Subcutaneous abdominal adipose tissue (tissue), 5 donors: Measurements from ENCODE around the gene PLAU.
"Not testable (repeated sequence)": the region's sequence is repeated elsewhere in the genome, so short reads cannot be mapped to it uniquely, and the experiment has no call there.

Experiments used
- H3K27ac ChIP-seq: one replicate; pipeline ENCODE4 v1.7.0; 2013; ENCODE audit warnings: low read depth, mild to moderate bottlenecking, inconsistent platforms, low read length, moderate library complexity
- H3K27me3 ChIP-seq, 5 donors: one replicate each; pipeline ENCODE4 v1.7.0; 2013; ENCODE audit warnings: low read length in 5 of 5, inconsistent platforms in 1 of 5; ENCODE audit not compliant: control insufficient read depth in 5 of 5, insufficient read depth in 4 of 5
- H3K36me3 ChIP-seq, 5 donors: one replicate each; pipeline ENCODE4 v1.7.0; 2013; ENCODE audit warnings: low read length in 5 of 5; ENCODE audit not compliant: control insufficient read depth in 5 of 5, insufficient read depth in 5 of 5
- H3K4me1 ChIP-seq, 5 donors: one replicate each; pipeline ENCODE4 v1.7.0; 2013; ENCODE audit warnings: low read length in 5 of 5, mild to moderate bottlenecking in 3 of 5, moderate library complexity in 1 of 5; ENCODE audit not compliant: control insufficient read depth in 5 of 5, insufficient read depth in 5 of 5
- H3K4me3 ChIP-seq, 5 donors: one replicate each; pipeline ENCODE4 v1.7.0; 2013; ENCODE audit warnings: low read length in 5 of 5, low read depth in 1 of 5
- H3K9ac ChIP-seq, 5 donors: one replicate each; pipeline ENCODE4 v1.7.0; 2013; ENCODE audit warnings: low read length in 5 of 5, mild to moderate bottlenecking in 4 of 5, moderate library complexity in 3 of 5
- H3K9me3 ChIP-seq, 5 donors: one replicate each; pipeline ENCODE4 v1.7.0; 2013; ENCODE audit warnings: low read length in 5 of 5; ENCODE audit not compliant: control insufficient read depth in 5 of 5
- donor health status: healthy.
- donor health status: healthy.
- donor health status: healthy.
- donor health status: healthy.
- donor health status: healthy.

PLAU gene

DNA sequence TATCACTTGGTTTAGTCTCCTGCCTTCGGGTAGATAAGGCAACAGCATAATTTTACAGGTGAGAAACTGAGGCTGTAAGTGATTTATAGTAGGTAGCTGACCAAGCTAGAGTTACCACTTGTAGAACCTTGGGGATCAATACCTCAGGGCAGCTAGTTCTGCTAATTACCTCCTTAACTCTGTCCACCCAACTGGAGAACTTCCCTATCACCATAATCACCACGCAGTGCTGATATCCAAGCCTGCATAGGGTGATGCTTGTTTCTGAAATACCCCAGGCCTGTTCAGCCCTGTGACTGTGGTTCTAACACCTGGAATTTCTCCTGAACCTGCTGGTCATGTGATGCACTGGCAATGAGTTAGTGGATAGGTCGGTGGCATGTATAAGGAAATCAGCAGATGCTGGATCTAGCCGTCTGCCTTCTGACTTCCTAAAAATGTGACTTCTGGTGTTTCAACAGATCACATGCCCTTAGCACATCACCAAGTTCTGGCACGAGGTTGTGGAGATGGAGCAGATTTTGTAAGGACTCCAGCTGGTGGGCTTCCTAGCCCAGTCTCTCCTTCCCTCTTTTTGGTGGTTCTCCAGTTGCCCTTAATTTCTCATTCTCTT, 15.3 kb downstream of the PLAU start:
- Histone ChIP-seq H3K36me3 (no peaks in the 10 kb centered on the region), H3K4me1 (peaks cover 0 to 7% (median 0%) of the 10 kb centered on the region in 5 donors), H3K27ac (no peak overlapping the region), H3K4me3 (no peak overlapping the region), H3K9me3 (no peaks in the 10 kb centered on the region), H3K9ac (no peak overlapping the region), H3K27me3 (no peaks in the 10 kb centered on the region)

DNA sequence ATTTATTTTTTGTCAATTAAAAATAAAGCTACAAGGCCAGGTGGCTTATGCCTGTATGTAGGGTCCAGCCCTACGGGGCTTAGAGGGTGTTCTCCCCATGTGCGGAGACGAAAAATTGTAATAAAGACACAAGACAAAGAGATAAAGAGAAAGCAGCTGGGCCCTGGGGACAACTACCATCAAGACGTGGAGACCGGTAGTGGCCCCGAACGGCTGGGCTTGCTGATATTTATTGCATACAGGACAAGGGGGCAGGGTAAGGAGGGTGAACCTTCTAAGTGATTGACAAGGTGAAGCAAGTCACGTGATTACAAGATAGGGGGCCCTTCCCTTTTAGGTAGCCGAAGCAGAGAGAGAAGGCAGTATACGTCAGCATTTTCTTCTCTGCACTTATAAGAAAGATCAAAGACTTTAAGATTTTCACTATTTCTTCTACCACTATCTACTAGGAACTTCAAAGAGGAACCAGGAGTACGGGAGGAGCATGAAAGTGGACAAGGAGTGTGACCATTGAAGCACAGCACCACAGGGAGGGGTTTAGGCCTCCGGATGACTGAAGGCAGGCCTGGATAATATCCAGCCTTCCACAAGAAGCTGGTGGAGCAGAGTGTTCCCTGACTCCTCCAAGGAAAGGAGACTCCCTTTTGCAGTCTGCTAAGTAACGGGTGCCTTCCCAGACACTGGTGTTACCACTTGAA, 19.8 kb downstream of the PLAU start:
- not testable (repeated sequence) for H3K36me3 ChIP-seq, H3K27ac ChIP-seq, H3K9me3 ChIP-seq, H3K9ac ChIP-seq, H3K27me3 ChIP-seq, H3K4me3 ChIP-seq
- peaks cover 0 to 12% (median 0%) of the 10 kb centered on the region in 5 donors for H3K4me1 ChIP-seq

DNA sequence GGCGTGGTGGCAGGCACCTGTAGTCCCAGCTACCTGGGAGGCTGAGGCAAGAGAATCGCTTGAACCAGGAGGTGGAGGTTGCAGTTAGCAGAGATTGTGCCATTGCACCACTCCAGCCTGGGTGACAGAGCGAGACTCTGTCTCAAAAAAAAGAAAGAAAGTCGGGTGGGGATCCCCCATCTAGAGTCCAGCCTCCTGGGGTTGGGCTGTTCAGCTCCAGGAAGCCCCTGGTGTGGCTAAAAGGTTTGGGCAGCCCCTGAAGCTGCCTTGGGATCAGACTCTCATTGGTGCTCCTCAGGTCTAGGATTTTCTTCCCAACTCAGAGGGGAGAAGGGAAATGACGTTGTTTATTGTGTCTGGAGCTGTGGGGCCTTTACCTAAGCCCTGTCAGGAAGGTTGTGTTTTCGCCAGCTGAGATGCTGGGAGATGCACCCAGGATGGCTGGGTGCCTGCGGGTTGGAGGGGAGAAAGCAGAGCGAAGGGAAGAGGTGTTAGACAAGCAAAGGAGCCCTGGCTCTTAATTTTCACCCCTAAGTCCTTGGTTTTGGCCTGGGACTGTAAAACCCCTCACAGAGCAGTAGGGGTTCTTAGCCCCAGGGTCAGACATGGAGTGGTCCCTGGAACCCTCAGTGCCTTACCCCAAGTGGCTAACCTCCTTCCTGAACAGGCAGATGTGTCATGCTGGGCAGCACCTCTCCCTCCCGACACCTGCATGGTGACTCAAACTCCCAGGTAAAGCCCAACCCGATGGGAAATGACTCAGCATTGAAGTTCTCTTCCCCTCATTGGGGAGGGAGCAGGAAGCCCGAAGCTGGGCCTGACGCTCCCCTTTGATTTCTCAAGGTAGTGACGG, 21.1 kb downstream of the PLAU start:
- Histone ChIP-seq H3K4me1 (peaks cover 0 to 24% (median 0%) of the 10 kb centered on the region in 5 donors), H3K36me3 (no peaks in the 10 kb centered on the region), H3K27ac (no peak overlapping the region), H3K9ac (no peak overlapping the region), H3K4me3 (no peak overlapping the region), H3K27me3 (no peaks in the 10 kb centered on the region), H3K9me3 (no peaks in the 10 kb centered on the region)

DNA sequence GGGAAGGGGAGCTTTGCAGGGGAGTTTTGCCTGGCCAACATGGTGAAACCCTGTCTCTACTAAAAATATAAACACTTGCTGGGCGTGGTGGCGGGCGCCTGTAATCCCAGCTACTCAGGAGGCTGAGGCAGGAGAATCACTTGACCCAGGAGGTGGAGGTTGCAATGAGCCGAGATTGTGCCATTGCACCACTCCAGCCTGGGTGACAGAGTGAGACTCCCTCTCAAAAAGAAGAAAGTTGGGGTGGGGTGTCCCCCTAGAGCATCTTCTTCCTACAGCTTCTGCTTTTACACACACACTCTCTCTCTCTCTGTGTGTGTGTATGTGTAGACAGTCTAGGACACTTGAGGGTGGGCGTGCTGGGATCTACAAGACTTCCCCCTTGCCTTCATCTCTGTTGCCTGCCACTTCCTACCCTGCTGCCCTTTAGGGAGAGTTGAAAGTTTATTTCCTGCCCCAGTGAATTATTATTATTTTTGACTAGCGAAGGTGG, 21.7 kb downstream of the PLAU start:
- Histone ChIP-seq H3K27ac (no peak overlapping the region), H3K36me3 (no peaks in the 10 kb centered on the region), H3K27me3 (no peaks in the 10 kb centered on the region), H3K9me3 (no peaks in the 10 kb centered on the region), H3K4me3 (no peak overlapping the region), H3K4me1 (peaks cover 0 to 31% (median 3%) of the 10 kb centered on the region in 5 donors), H3K9ac (no peak overlapping the region)

DNA sequence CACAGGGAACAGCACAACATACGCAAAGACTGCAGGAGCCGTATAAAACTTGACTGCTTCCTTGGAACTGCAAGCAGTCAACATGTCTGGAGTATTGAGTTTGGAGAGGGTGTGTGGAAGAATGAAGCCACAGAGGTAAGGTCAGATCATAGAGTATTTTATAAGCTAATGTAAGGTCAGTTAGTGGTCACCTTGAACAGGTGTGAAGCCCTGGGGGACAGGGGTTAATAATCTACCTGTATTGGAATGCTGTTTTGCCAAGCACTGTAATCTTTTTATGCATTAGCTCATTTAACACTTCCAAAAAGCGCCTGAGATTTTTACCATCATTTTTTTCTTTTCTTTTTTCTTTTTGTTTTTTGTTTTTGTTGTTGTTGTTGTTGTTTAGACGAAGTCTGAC, 23.1 kb downstream of the PLAU start:
- Histone ChIP-seq H3K27ac (no peak overlapping the region), H3K9me3 (no peaks in the 10 kb centered on the region), H3K4me3 (no peak overlapping the region), H3K9ac (no peak overlapping the region), H3K36me3 (no peaks in the 10 kb centered on the region), H3K4me1 (peaks cover 0 to 42% (median 8%) of the 10 kb centered on the region in 5 donors), H3K27me3 (no peaks in the 10 kb centered on the region)

DNA sequence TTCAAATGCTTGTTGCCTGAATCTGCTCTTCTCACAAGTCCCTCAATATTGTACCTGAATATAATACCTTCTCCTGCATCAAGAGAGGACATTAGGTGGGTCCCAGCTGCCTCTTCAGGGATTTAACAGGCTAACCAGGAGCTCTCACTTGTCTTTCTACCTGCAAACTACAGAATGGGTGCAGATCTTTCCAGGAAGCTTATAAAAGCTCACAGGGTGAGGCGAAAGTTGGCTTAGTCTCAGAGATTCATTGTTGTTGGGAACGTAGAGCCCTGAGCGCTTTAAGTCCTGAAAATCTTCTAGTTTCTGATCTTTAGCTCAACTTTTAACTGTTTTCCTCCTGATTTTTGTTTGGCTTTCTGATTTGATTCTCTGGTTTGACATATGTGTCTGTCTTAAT, 25.0 kb downstream of the PLAU start:
- H3K9me3 ChIP-seq: no peaks in the 10 kb centered on the region
- H3K9ac ChIP-seq: no peak overlapping the region
- H3K4me3 ChIP-seq: no peak overlapping the region
- no peaks in the 10 kb centered on the region for H3K36me3 ChIP-seq
- H3K27me3 ChIP-seq: no peaks in the 10 kb centered on the region
- peaks cover 3 to 47% (median 11%) of the 10 kb centered on the region in 5 donors for H3K4me1 ChIP-seq
- H3K27ac ChIP-seq: no peak overlapping the region

DNA sequence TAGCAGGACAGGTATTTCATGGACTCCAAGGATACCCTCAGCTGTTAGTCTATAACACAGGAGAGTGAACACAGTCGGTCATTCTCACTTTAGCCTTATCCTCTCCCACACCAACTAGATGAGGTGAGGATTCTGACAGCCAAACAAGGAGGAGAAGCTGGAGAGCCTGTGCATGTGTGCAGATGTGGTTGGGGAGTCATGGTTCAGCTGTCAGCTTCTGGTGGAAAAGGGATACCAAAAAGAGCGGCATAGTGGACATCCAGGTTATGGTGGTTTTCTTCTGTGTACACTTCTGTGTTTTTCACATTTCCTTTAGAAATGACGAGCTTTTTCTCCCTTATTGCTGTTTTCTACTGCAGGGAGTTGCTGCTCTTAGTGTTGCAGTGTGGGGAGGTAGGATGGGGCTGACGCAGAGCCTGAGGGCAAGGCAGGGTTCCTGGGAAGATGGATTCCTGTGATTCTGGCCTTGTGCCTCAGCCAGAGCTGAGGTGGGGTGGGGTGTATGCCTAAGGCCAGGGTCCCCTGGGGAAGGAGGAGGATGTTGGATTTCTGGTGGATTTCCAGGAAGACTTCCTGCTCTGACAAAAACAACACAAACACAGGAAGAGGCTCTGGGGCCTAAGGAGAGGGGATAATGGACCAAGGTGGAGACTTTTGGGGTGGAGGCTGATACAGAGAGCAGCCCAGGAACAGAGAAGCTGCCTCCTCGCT, 26.6 kb downstream of the PLAU start:
- Histone ChIP-seq H3K9me3 (no peaks in the 10 kb centered on the region), H3K9ac (peak overlapping the region in 2 of 5 donors; percentile 10 to 52), H3K36me3 (no peaks in the 10 kb centered on the region), H3K4me1 (peaks cover 5 to 48% (median 15%) of the 10 kb centered on the region in 5 donors), H3K27me3 (no peaks in the 10 kb centered on the region), H3K27ac (peak overlapping the region; percentile 84), H3K4me3 (no peak overlapping the region)

DNA sequence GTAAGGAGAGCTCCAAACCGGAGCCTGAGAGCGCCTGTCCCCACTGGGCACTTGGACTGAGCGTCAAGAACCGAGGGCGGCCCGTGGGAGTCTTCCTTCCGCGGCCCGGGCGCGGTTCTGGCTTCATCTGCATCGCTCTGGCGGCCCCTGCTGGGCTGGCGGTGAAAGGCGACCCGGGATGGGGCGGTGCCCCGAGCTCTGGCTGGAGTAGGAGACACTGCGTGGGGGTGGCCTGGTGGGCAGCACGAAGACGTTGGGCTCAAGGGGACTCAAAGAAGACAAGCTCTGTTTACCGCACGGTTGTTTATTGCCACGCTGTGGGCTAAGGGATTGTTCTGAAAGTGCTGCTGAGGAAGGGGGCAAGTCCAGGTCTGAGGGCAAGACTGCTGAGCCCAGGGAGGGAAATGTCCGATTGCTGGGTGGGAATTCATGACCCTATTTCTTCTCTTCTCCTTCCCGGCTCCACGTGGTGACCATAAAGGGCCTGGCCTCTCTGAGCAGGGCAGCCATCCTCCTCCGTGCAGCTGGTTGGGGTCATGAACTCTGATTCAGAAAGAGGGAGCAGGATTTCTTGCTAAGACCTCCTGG, 29.8 kb downstream of the PLAU start:
- H3K4me3 ChIP-seq: peak overlapping the region; percentile 53 to 72 (median 60)
- H3K36me3 ChIP-seq: no peaks in the 10 kb centered on the region
- H3K4me1 ChIP-seq: peaks cover 5 to 40% (median 15%) of the 10 kb centered on the region in 5 donors
- no peaks in the 10 kb centered on the region for H3K27me3 ChIP-seq
- no peak overlapping the region for H3K27ac ChIP-seq
- no peaks in the 10 kb centered on the region for H3K9me3 ChIP-seq
- peak overlapping the region in 3 of 5 donors; percentile 59 to 76 (median 63) for H3K9ac ChIP-seq

DNA sequence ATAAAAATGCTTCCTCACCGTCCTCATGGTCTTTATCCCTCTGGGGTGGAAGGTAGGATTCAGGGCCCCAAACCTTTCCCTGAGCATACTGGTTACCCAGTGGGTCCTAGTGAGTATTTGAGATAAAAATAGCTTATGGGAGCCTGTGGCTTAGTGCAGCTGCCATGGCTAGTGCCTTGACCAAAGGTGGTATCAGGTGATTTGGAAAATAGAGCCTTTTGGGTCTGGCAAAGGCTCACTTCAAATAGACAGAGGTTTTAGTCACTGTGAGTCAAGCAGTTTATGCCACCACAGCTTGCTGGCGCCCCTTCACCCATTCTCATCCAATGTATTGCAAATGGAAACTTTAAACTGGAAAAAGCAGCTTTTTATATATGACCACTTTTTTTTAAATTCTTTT, 30.4 kb downstream of the PLAU start:
- no peaks in the 10 kb centered on the region for H3K36me3 ChIP-seq
- H3K4me3 ChIP-seq: peak overlapping the region in 1 of 5 donors; percentile 60
- H3K4me1 ChIP-seq: peaks cover 5 to 34% (median 15%) of the 10 kb centered on the region in 5 donors
- H3K27me3 ChIP-seq: no peaks in the 10 kb centered on the region
- no peak overlapping the region for H3K27ac ChIP-seq
- no peaks in the 10 kb centered on the region for H3K9me3 ChIP-seq
- peak overlapping the region in 3 of 5 donors; percentile 59 to 76 (median 63) for H3K9ac ChIP-seq
